ENCODE results near the gene HMGB4. TPM values are rescaled to one million over a fixed set of nuclear protein-coding genes. Genes with fewer than 3 reads are reported as not detected.

Gene HMGB4
- total and polyA plus RNA-seq, 2 donors = 0.07 TPM; not detected in 1

- H3K9me3 ChIP-seq (ENCODE audit: control insufficient read depth in 2 of 2, insufficient read depth in 1 of 2, low read length in 1 of 2) = no peaks in the 10 kb centered on the region
- 95% methylated on average over 3 of the region's 3 CpGs for WGBS
- H3K27ac ChIP-seq (ENCODE audit: low read depth in 1 of 2, low read length in 1 of 2) = no peak overlapping the region
- H3K4me1 ChIP-seq (ENCODE audit: control insufficient read depth in 2 of 2, insufficient read depth in 2 of 2, low read length in 2 of 2) = no peaks in the 10 kb centered on the region
- H3K27me3 ChIP-seq (ENCODE audit: control insufficient read depth in 2 of 2, insufficient read depth in 1 of 2, low read length in 1 of 2) = no peaks in the 10 kb centered on the region
- no peak for DNase-seq (ENCODE audit: low read depth in 6 of 9, low spot score in 9 of 9)
- no peak overlapping the region for H3K4me3 ChIP-seq (ENCODE audit: low read length in 2 of 2)
- H3K36me3 ChIP-seq (ENCODE audit: control insufficient read depth in 2 of 2, insufficient read depth in 2 of 2, low read length in 1 of 2) = no peaks in the 10 kb centered on the region
Observed at GRCh38 chr1:33837635-33838034, 26.2 kb upstream of the HMGB4 start.

- H3K9me3 ChIP-seq (ENCODE audit: control insufficient read depth in 2 of 2, insufficient read depth in 1 of 2, low read length in 1 of 2) = no peaks in the 10 kb centered on the region
- no peak overlapping the region for H3K27ac ChIP-seq (ENCODE audit: low read depth in 1 of 2, low read length in 1 of 2)
- no peaks in the 10 kb centered on the region for H3K4me1 ChIP-seq (ENCODE audit: control insufficient read depth in 2 of 2, insufficient read depth in 2 of 2, low read length in 2 of 2)
- H3K27me3 ChIP-seq (ENCODE audit: control insufficient read depth in 2 of 2, insufficient read depth in 1 of 2, low read length in 1 of 2) = no peaks in the 10 kb centered on the region
- WGBS = 72% methylated on average over 1 of the region's 1 CpG
- H3K36me3 ChIP-seq (ENCODE audit: control insufficient read depth in 2 of 2, insufficient read depth in 2 of 2, low read length in 1 of 2) = no peaks in the 10 kb centered on the region
- no peak overlapping the region for H3K4me3 ChIP-seq (ENCODE audit: low read length in 2 of 2)
- no peak for DNase-seq (ENCODE audit: low read depth in 6 of 9, low spot score in 9 of 9)
Observed at GRCh38 chr1:33841494-33841893, 22.4 kb upstream of the HMGB4 start.

GRCh38 chr1:33842348-33842747 is 21.5 kb upstream of the HMGB4 start:
- Histone ChIP-seq H3K27me3 (ENCODE audit: control insufficient read depth in 2 of 2, insufficient read depth in 1 of 2, low read length in 1 of 2) (no peaks in the 10 kb centered on the region), H3K4me3 (ENCODE audit: low read length in 2 of 2) (no peak overlapping the region), H3K36me3 (ENCODE audit: control insufficient read depth in 2 of 2, insufficient read depth in 2 of 2, low read length in 1 of 2) (no peaks in the 10 kb centered on the region), H3K27ac (ENCODE audit: low read depth in 1 of 2, low read length in 1 of 2) (no peak overlapping the region), H3K4me1 (ENCODE audit: control insufficient read depth in 2 of 2, insufficient read depth in 2 of 2, low read length in 2 of 2) (no peaks in the 10 kb centered on the region), H3K9me3 (ENCODE audit: control insufficient read depth in 2 of 2, insufficient read depth in 1 of 2, low read length in 1 of 2) (no peaks in the 10 kb centered on the region)
- 93% methylated on average over 5 of the region's 5 CpGs for WGBS
- DNase-seq (ENCODE audit: low read depth in 6 of 9, low spot score in 9 of 9) = no peak

- DNase-seq (ENCODE audit: low read depth in 6 of 9, low spot score in 9 of 9) = no peak
- no peaks in the 10 kb centered on the region for H3K36me3 ChIP-seq (ENCODE audit: control insufficient read depth in 2 of 2, insufficient read depth in 2 of 2, low read length in 1 of 2)
- no peak overlapping the region for H3K4me3 ChIP-seq (ENCODE audit: low read length in 2 of 2)
- H3K4me1 ChIP-seq (ENCODE audit: control insufficient read depth in 2 of 2, insufficient read depth in 2 of 2, low read length in 2 of 2) = no peaks in the 10 kb centered on the region
- no peak overlapping the region for H3K27ac ChIP-seq (ENCODE audit: low read depth in 1 of 2, low read length in 1 of 2)
- no peaks in the 10 kb centered on the region for H3K9me3 ChIP-seq (ENCODE audit: control insufficient read depth in 2 of 2, insufficient read depth in 1 of 2, low read length in 1 of 2)
- no peaks in the 10 kb centered on the region for H3K27me3 ChIP-seq (ENCODE audit: control insufficient read depth in 2 of 2, insufficient read depth in 1 of 2, low read length in 1 of 2)
- WGBS = 71% methylated on average over 5 of the region's 5 CpGs
Observed at GRCh38 chr1:33844166-33844565, 19.7 kb upstream of the HMGB4 start.

GRCh38 chr1:33846861-33847260 is 17.0 kb upstream of the HMGB4 start:
- Histone ChIP-seq H3K4me3 (ENCODE audit: low read length in 2 of 2) (no peak overlapping the region), H3K36me3 (ENCODE audit: control insufficient read depth in 2 of 2, insufficient read depth in 2 of 2, low read length in 1 of 2) (no peaks in the 10 kb centered on the region), H3K4me1 (ENCODE audit: control insufficient read depth in 2 of 2, insufficient read depth in 2 of 2, low read length in 2 of 2) (no peaks in the 10 kb centered on the region), H3K27ac (ENCODE audit: low read depth in 1 of 2, low read length in 1 of 2) (no peak overlapping the region), H3K9me3 (ENCODE audit: control insufficient read depth in 2 of 2, insufficient read depth in 1 of 2, low read length in 1 of 2) (no peaks in the 10 kb centered on the region), H3K27me3 (ENCODE audit: control insufficient read depth in 2 of 2, insufficient read depth in 1 of 2, low read length in 1 of 2) (no peaks in the 10 kb centered on the region)
- WGBS = 93% methylated on average over 8 of the region's 8 CpGs
- DNase-seq (ENCODE audit: low read depth in 6 of 9, low spot score in 9 of 9) = no peak

- Histone ChIP-seq H3K27ac (ENCODE audit: low read depth in 1 of 2, low read length in 1 of 2) (no peak overlapping the region), H3K4me1 (ENCODE audit: control insufficient read depth in 2 of 2, insufficient read depth in 2 of 2, low read length in 2 of 2) (no peaks in the 10 kb centered on the region), H3K9me3 (ENCODE audit: control insufficient read depth in 2 of 2, insufficient read depth in 1 of 2, low read length in 1 of 2) (no peaks in the 10 kb centered on the region), H3K27me3 (ENCODE audit: control insufficient read depth in 2 of 2, insufficient read depth in 1 of 2, low read length in 1 of 2) (no peaks in the 10 kb centered on the region), H3K36me3 (ENCODE audit: control insufficient read depth in 2 of 2, insufficient read depth in 2 of 2, low read length in 1 of 2) (no peaks in the 10 kb centered on the region), H3K4me3 (ENCODE audit: low read length in 2 of 2) (no peak overlapping the region)
- DNase-seq (ENCODE audit: low read depth in 6 of 9, low spot score in 9 of 9) = no peak
- 53% methylated on average over 4 of the region's 4 CpGs for WGBS
Observed at GRCh38 chr1:33848205-33848937, 15.5 kb upstream of the HMGB4 start.

- Histone ChIP-seq H3K27me3 (ENCODE audit: control insufficient read depth in 2 of 2, insufficient read depth in 1 of 2, low read length in 1 of 2) (no peaks in the 10 kb centered on the region), H3K4me1 (ENCODE audit: control insufficient read depth in 2 of 2, insufficient read depth in 2 of 2, low read length in 2 of 2) (no peaks in the 10 kb centered on the region), H3K27ac (ENCODE audit: low read depth in 1 of 2, low read length in 1 of 2) (no peak overlapping the region), H3K4me3 (ENCODE audit: low read length in 2 of 2) (no peak overlapping the region), H3K36me3 (ENCODE audit: control insufficient read depth in 2 of 2, insufficient read depth in 2 of 2, low read length in 1 of 2) (no peaks in the 10 kb centered on the region), H3K9me3 (ENCODE audit: control insufficient read depth in 2 of 2, insufficient read depth in 1 of 2, low read length in 1 of 2) (no peaks in the 10 kb centered on the region)
- WGBS = 82% methylated on average over 1 of the region's 1 CpG
- no peak for DNase-seq (ENCODE audit: low read depth in 6 of 9, low spot score in 9 of 9)
Observed at GRCh38 chr1:33849211-33849610, 14.7 kb upstream of the HMGB4 start.

- no peaks in the 10 kb centered on the region for H3K4me1 ChIP-seq (ENCODE audit: control insufficient read depth in 2 of 2, insufficient read depth in 2 of 2, low read length in 2 of 2)
- no peak overlapping the region for H3K27ac ChIP-seq (ENCODE audit: low read depth in 1 of 2, low read length in 1 of 2)
- H3K27me3 ChIP-seq (ENCODE audit: control insufficient read depth in 2 of 2, insufficient read depth in 1 of 2, low read length in 1 of 2) = no peaks in the 10 kb centered on the region
- no peak overlapping the region for H3K4me3 ChIP-seq (ENCODE audit: low read length in 2 of 2)
- no peaks in the 10 kb centered on the region for H3K9me3 ChIP-seq (ENCODE audit: control insufficient read depth in 2 of 2, insufficient read depth in 1 of 2, low read length in 1 of 2)
- no peak for DNase-seq (ENCODE audit: low read depth in 6 of 9, low spot score in 9 of 9)
- no peaks in the 10 kb centered on the region for H3K36me3 ChIP-seq (ENCODE audit: control insufficient read depth in 2 of 2, insufficient read depth in 2 of 2, low read length in 1 of 2)
- 94% methylated on average over 1 of the region's 1 CpG for WGBS
Observed at GRCh38 chr1:33850481-33850880, 13.4 kb upstream of the HMGB4 start.

GRCh38 chr1:33852711-33853110 is 11.2 kb upstream of the HMGB4 start:
- DNase-seq (ENCODE audit: low read depth in 6 of 9, low spot score in 9 of 9) = no peak
- no peaks in the 10 kb centered on the region for H3K27me3 ChIP-seq (ENCODE audit: control insufficient read depth in 2 of 2, insufficient read depth in 1 of 2, low read length in 1 of 2)
- no peaks in the 10 kb centered on the region for H3K4me1 ChIP-seq (ENCODE audit: control insufficient read depth in 2 of 2, insufficient read depth in 2 of 2, low read length in 2 of 2)
- H3K36me3 ChIP-seq (ENCODE audit: control insufficient read depth in 2 of 2, insufficient read depth in 2 of 2, low read length in 1 of 2) = no peaks in the 10 kb centered on the region
- H3K4me3 ChIP-seq (ENCODE audit: low read length in 2 of 2) = no peak overlapping the region
- H3K27ac ChIP-seq (ENCODE audit: low read depth in 1 of 2, low read length in 1 of 2) = no peak overlapping the region
- H3K9me3 ChIP-seq (ENCODE audit: control insufficient read depth in 2 of 2, insufficient read depth in 1 of 2, low read length in 1 of 2) = no peaks in the 10 kb centered on the region
